OCI-LY1 (cell line): ENCODE results near the gene AEBP1.

Experiments used
- EZH2 ChIP-seq: fragments of 200-600 bp; sonication (generic), shearing (Covaris generic); IDR thresholded peaks from 2 replicates; pipeline ENCODE4 v1.8.0; 2017; ENCODE audit warnings: borderline replicate concordance, mixed run types, mild to moderate bottlenecking, antibody characterized with exemption, low read length, moderate library complexity, mixed read lengths
- TF ChIP-seq, protein P1 (sequence below): fragments of 200-600 bp; sonication (generic), shearing (Covaris generic); IDR thresholded peaks from 2 replicates; pipeline ENCODE4 v1.5.1; 2017; ENCODE audit warnings: mild to moderate bottlenecking, antibody characterized with exemption, low read length, moderate library complexity, mixed read lengths

- TF ChIP-seq, protein P1, sequence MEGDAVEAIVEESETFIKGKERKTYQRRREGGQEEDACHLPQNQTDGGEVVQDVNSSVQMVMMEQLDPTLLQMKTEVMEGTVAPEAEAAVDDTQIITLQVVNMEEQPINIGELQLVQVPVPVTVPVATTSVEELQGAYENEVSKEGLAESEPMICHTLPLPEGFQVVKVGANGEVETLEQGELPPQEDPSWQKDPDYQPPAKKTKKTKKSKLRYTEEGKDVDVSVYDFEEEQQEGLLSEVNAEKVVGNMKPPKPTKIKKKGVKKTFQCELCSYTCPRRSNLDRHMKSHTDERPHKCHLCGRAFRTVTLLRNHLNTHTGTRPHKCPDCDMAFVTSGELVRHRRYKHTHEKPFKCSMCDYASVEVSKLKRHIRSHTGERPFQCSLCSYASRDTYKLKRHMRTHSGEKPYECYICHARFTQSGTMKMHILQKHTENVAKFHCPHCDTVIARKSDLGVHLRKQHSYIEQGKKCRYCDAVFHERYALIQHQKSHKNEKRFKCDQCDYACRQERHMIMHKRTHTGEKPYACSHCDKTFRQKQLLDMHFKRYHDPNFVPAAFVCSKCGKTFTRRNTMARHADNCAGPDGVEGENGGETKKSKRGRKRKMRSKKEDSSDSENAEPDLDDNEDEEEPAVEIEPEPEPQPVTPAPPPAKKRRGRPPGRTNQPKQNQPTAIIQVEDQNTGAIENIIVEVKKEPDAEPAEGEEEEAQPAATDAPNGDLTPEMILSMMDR: no peak
- TF ChIP-seq EZH2: no peak
Observed at GRCh38 chr7:44109991-44110390, 5.8 kb downstream of the AEBP1 start.
